HG03521 (cell line): ENCODE measurements around the gene ACTG1.

ENCODE experiments used
- ATAC-seq: cut with Tn5 transposase; IDR thresholded peaks from one replicate; pipeline ENCODE4 v1.9.1; 2021; ENCODE audit warnings: mild to moderate bottlenecking, moderate library complexity; ENCODE audit not compliant: unreplicated experiment

The ACTG1 gene

GRCh38 chr17:81499601-81499970 lies 13.0 kb downstream of the ACTG1 start:
- no peak for ATAC-seq

GRCh38 chr17:81498953-81499600 lies 13.5 kb downstream of the ACTG1 start:
- ATAC-seq, result no peak

GRCh38 chr17:81494626-81495377 lies 17.8 kb downstream of the ACTG1 start:
- ATAC-seq, result no peak

GRCh38 chr17:81493198-81494038 lies 19.2 kb downstream of the ACTG1 start:
- ATAC-seq, result no peak

- ATAC-seq, result no peak
Measured at GRCh38 chr17:81492706-81493105, 19.9 kb downstream of the ACTG1 start.

- ATAC-seq, result no peak
Measured at GRCh38 chr17:81492202-81492601, 20.4 kb downstream of the ACTG1 start.

GRCh38 chr17:81491761-81492160 lies 20.8 kb downstream of the ACTG1 start:
- ATAC-seq, result no peak

- no peak for ATAC-seq
Measured at GRCh38 chr17:81491181-81491581, 21.4 kb downstream of the ACTG1 start.

- ATAC-seq, result no peak
Measured at GRCh38 chr17:81489998-81490992, 22.3 kb downstream of the ACTG1 start.

- ATAC-seq, result no peak
Measured at GRCh38 chr17:81489012-81489997, 23.3 kb downstream of the ACTG1 start.

- ATAC-seq, result no peak
Measured at GRCh38 chr17:81488276-81488860, 24.2 kb downstream of the ACTG1 start.

- peak; percentile 44 for ATAC-seq
Measured at GRCh38 chr17:81487487-81488275, 24.9 kb downstream of the ACTG1 start.

- ATAC-seq, result no peak
Measured at GRCh38 chr17:81487089-81487486, 25.5 kb downstream of the ACTG1 start.

- no peak for ATAC-seq
Measured at GRCh38 chr17:81486199-81486810, 26.3 kb downstream of the ACTG1 start.

- peak; percentile 57 for ATAC-seq
Measured at GRCh38 chr17:81484195-81484979, 28.2 kb downstream of the ACTG1 start.

- ATAC-seq, result no peak
Measured at GRCh38 chr17:81483862-81484194, 28.8 kb downstream of the ACTG1 start.
